HG03354 (cell line): Measurements from ENCODE around the gene ZNF536.
"Not testable (repeated sequence)": the region's sequence is repeated elsewhere in the genome, so short reads cannot be mapped to it uniquely, and the experiment has no call there.

Experiments used
- ATAC-seq: cut with Tn5 transposase; IDR thresholded peaks from one replicate; pipeline ENCODE4 v1.9.1; 2021; ENCODE audit warnings: mild to moderate bottlenecking; ENCODE audit not compliant: unreplicated experiment, poor library complexity, severe bottlenecking

The ZNF536 gene

DNA sequence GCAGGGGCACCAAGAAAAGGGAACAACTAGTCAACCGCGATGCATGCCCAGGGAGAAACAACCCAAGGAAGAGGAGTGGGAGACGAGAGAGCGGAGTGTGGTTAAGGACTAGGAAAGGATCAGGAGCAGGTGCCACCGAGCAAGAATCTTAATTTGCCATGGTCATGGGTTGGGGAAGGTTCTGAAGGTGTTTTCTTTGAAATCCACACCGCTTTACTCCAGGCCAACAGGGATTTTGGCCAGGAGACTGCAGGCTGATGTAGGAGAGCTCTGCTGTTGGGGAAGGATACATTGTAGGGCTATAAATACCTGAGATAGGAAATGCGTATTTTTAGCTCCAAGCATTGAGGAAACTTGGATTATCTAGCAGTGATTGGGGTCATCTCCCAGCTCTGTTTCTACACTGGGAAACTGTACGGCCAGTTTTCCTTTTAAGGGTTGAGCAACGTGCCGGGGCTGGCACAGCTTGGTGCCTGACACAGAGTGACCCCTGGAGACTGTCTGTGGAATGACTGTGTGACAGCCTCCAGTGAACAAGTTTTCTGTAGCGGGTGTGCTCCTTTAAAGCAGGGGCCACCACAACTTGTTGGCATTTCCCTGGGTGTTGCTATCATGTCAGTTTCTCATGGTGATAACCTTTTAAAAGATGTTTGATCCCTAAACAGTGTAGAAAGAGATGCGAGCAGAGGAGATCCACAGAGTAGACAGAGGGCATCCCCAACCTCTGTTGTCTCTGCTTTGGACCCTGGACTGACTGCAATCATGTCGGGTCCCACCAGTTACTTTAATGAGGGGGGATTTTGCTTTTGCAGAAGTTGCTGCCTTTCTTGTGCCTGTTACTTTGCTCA, 34.3 kb downstream of the ZNF536 start:
- ATAC-seq = no peak

DNA sequence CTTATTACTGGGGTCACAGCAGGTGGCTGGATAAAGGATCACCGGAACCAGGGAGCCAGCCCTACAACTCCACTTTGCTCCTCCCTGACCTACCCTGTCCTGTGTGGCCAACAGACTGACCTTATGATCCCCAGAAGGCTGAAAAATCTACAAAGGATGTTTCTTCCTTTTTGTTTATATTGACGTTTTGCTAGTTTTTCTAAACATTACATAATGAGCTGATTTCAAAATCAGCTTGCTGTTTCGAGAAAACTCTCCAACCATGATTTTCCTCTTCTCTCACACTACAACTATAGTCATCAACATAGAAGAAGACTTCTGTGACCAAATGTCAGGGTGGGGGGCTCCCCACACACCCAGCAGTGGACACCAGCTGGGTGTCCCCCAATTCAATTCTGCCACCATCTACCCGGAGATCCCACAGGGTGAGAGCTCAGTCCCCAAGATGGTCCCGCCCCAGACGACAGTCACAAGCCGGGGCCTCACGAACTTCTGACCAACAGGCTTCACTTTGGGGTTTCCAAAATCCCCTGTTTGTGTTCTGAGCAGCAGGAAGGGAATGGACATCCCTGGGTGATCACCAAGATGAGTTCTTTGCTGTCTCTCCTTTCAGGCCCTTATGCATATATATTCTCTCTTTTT, 35.0 kb downstream of the ZNF536 start:
- no peak for ATAC-seq

DNA sequence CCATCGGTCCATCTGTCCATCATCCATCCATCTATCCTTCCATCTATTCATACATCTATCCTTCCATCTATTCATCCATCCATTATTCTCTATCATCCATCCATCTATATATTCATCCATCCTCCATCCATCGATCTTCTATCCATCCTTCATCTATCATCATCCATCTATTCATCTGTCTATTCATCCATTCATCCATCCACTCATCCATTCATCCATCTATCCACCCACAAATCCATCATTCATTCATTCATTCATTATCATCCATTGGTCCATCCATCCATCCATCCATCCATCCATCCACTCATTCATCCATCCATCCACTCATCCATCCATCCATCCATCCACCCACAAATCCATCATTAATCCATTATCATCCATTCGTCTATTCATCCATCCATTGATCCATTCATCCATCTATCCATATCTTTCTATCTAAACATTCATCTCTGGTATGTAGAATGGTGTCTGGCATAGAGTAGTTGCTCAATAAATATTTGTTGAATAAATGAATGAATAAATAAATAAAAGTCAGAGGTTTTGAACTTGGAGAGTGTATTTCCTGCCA, 36.6 kb downstream of the ZNF536 start:
- no peak for ATAC-seq

DNA sequence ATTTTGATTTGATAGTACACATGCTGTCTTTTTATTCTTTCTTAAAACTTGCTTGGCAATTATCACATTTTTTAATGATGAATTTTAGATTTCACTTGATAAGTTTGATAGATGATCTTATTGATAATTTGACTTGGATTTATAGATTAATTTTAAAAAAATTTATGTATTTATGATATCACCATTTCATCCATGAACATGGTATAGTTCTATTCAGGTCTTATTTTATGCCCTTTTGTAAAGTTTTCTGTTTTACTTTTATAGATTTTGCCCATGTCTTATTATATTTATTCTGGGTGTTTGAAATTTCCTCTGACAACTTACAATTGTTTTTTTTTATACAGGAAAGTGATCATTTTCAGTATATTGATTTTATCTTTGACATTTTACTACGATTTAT, 39.5 kb downstream of the ZNF536 start:
- ATAC-seq = no peak

DNA sequence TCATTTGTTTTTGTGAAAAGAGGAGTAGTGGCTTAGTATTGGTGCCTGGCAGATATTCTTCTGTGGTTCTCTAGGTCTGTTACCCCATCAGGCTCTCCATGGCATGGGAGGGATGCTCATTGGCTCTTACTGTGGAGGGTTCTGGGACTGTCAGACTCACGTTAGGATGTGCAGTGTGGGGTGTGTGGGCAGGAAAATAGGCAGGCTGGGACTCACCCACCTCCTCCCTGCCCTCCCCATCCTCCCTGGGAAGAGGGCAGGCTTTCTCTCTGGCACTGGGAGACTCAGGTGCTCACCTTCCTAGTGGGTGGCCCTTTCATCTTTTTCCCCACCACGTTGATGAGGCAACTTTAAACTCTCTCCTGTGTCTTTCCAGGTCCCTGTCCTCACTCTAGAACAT, 44.2 kb downstream of the ZNF536 start:
- no peak for ATAC-seq

DNA sequence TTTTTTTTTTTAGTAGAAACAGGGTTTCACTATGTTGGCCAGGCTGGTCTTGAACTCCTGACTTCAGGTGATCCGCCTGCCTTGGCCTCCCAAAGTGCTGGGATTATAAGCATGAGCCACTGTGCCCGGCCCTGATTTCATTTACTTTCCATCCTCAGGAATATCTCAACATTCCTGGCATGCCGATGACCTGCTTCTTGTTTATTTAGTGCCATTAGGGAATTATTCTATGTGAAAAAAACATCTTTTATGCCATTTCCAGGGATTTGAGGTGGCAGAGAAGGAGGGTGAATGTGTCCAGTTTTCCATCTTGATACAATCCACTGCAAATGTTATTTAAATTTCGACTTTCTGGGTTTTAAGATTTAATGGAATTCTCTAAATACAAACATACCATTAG, 45.0 kb downstream of the ZNF536 start:
- not testable (repeated sequence) for ATAC-seq

DNA sequence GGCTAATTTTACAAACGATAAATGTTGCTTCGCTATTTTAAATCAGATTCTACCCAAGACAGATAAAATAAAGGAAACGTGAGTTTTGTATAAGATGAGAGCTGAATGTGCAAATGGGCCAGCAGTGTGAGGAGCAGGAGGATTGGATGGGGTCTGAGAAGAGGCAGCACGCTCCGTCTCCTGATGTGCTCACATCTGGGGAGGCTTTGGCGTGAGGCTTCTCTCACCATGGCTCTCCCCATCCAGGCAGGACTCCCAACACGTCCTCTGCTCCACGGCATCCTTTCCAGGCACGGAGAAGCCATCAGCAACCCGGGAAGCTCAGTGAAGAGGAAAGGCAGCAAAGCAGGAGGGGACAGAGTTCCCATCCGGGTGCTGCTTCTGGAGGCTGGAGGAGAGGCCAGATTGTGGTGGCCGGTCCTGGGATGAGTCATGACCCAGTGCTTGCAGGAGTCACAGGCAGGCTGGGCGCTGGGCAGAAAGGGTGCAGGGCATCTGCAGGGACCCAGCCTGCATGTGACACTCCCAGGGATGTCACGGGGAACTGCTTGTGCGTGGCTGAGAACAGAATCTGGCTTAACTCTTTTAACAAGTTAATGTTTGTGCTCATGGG, 47.5 kb downstream of the ZNF536 start:
- no peak for ATAC-seq

DNA sequence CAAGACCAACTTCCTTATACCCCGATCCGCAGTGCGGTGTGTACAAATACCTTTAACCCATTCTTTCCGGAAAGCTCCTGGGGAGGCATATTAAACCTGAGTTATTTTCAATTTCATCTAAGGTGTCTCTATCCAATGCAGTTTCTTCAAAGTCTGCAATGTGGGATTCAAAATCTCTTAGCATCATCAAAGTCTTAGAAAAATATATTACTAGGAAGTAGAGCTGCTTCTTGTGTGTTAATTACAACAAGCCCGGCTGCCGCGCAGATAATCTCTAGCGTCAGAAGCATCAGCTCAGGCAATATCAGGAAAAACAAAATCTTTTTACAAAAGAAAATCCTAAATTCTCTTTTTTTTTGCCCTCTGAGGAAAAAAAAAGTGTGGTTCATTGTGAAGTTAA, 48.1 kb downstream of the ZNF536 start:
- ATAC-seq = no peak

DNA sequence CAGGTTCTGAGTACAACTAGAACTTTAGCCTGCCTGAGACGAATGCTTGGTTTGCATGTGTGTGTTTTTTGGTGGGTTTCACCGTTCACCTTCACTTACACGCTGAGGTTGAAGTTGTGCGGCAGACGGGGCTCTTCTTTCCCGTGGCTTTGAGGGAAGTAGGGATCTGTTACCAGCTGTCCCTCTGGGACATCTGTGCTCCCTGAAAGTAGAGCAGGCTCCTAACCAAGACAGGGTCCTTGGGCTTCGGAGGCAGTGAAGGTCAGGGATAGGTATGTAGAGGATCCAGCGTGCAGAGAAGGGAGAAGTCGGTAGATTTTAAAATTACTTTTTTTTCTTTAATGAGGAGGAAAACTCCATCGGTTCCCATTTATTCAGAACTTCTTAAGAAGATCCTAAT, 48.7 kb downstream of the ZNF536 start:
- ATAC-seq = no peak

DNA sequence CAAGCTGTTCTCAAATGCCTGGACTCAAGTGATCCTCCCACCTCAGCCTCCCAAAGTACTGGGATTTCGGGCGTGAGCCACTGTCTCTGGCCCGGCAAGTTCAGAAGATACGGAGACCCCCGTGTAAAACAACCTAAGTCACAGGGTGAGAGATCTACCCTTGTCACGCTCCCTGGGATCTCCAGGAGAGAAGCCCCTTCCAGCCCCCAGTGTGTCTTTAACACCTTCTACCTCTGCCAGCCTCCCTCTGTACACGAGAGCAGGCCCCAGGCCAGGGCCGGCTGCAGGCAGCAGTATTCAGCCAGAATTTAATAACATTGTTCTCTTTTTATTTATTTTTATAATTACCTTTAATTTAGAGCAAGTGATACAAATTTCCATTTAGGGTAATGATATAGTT, 49.4 kb downstream of the ZNF536 start:
- ATAC-seq = no peak

DNA sequence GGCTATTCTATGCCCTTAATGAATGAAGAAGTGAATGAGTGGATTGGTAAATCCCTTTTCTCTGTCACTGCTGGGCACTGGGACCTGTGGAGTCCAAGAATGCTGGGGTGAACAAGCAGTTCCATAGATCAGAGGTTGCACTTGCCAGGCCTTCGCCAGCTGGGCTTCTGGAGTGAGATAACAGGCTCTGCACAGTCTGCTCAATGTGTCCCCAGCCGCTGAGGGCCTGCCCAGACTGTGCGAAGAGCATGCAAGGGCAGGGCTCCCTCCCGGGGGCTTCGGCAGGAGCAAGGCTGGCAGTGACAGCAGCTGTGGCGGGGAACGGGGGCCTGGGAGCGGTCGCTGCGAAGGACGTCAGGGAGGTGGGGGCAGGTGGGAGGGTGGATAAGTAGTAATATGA, 51.3 kb downstream of the ZNF536 start:
- no peak for ATAC-seq

DNA sequence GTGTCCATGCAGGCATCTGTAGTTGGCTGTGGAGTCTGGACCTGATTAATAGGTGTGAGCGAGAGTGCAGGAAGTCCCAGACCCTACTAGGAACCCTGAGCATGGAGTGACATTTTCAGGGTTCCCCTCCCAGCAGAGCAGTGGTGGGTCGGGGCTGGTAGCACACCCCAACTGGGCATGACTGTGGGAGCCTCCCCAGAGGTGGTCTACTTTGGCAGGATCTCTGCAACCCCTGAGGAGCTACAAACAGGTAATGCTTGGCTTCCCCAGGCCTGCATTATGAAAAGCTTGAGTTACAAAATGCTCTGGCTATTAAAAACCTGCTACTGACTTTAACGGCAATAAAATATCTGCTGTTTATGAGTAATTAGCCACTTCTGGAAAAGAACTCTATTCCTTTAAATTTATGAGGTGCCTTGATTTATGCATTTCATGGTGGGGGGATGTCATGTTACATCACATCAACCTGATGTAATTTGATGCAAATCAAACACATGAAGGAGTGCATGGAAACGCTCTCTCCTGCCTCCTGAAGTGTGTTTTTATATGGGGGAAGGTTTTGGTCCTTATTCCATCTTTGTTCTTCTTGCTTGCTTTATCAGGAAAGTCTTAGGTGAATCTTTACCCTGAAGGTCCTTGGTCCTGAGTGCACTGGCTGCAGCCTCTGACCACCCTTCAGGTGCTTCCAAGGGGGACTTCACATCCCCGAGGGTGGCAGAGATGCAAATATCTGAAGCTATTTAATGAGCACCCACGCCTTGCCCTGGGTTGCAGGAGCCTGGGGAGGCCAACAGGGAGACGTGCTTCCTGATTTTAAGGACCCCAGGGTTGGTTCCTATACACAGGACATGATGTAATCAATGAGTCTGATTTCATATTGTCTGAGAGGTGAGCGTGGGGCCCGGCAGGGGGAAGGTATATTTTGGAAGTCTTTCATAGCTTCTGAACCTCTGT, 54.0 kb downstream of the ZNF536 start:
- ATAC-seq = no peak

DNA sequence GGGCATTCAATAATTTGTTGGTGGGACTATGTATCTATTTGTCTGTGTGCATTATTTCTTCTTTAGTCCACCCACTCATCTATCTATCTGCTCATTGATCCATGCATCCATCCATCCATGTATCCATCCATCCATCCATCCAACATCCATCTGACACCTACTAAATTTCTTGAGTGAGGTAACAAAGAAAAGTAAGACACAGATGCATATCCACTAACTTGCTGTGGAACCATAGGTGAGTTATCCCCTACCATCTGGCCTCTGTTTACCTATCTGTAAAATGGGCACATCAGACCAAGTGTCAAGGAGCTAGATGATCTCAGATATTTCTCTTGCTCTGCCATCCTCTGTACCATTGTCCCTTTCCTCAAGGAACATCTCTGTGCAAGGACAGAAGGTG, 54.7 kb downstream of the ZNF536 start:
- ATAC-seq = no peak

DNA sequence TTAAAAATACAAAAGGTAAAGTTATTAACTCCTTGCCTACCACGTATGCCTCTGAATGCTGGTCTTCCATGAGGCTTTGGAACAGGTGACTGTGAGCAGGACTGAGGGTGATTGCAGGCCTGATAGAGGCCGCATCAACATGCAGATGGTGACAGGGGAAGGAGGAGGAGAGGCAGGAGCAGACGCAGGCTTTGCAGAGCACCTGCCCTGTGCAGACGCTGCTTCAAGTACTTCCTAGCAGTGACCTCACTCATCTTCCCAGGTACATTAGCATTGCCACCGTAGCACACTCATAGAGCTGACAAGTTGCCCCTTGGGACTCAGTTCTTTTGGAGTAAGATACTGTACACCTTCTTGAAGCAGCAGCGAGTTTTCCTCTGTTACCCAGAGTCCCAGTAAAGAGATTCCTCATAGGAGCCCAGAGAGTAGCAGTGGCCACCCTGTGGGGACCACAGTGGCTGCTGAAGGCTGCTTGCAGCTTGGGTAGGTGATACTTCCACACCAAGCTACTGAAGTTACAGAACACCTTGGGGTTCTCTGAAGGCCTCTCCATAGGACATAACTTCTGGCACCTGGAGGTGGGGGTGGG, 56.0 kb downstream of the ZNF536 start:
- no peak for ATAC-seq

DNA sequence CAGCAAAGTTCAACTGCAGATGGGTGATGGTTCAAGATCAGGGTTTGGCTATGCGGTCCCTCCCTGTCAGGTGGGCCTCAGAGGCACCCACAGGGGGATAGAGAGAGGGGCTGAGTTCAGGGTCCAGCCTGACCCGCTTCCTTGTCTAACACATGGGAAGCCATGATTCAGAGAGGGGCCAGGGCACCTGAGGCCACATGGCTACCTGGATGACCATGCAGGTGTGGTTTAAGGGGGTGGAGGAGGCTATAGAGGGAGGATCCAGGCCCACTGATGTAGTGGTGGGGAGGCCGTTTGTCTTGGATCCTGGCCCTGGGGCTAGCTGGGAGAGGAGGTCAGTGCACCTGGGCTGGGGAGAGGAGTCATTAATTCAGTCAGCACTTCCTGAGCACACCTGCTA, 56.7 kb downstream of the ZNF536 start:
- no peak for ATAC-seq

DNA sequence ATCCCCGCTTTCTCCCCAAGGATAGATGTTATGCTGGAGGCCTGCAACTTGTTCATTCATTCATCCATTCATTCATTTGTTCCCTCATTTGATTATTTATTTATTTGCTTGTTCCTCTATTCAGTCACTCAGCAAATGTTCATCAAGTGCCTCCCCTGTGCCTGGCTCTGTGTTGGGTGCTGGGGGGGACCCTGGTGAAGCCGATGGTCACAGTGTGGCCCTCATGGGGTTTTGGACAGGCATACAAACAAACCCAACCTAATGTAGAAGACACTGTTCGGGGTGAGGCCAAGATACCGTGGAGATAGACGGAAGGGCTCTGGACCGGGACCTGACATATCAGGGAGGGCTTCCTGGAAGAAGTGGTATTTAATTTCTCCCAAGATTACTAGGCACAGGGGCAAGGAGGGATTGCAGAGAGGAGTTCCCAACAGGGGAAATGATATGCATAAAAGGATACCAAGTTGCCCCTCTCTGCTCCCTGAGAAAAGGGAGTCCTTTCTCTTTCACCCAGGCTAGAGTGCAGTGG, 58.1 kb downstream of the ZNF536 start:
- ATAC-seq = no peak

DNA sequence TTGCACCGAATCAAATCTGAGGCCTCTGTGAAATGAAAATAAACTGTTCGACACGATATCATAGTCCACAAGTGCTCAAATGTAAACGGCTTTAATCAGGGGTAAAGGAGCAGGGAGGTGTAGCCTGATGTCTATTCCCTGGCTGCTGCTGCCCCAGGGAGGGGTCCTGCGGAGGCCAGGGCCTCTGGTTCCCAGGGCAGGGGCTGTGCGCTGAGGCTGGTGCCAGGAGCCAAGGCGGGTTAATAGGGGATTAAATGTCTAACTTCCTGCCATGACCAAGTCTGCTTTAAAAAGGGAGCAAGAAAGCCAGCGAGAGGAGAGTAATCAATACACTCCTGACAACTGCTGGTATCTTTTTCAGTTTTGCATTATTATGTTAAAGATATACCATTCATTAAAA, 59.4 kb downstream of the ZNF536 start:
- ATAC-seq = no peak

DNA sequence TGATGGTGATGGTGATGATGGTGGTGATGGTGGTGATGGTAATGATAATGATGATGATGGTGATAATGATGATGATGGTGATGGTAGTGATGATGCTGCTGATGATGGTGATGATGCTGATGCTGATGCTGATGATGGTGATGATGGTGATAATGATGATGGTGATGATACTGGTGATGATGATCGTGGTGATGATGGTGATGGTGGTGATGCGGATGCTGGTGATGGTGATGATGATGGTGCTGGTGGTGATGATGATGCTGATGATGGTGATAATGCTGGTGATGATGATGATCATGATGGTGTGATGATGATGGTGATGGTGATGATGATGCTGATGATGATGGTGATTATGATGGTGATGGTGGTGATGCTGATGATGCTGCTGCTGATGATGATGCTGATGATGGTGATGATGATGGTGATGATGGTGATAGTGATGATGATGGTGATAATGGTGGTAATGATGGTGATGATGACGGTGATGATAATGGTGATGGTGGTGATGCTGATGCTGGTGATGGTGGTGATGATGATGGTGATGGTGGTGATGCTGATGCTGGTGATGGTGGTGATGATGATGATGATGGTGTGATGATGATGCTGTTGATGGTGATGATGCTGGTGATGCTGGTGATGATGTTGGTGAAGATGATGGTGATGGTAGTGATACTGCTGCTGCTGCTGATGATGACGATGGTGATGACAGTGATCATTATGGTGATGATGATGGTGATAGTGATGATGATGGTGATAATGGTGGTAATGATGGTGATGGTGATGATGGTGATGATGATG, 62.8 kb downstream of the ZNF536 start:
- ATAC-seq = no peak
